HG03159 (cell line): Measurements from ENCODE around the gene SEPTIN10.

Experiments used
- ATAC-seq: cut with Tn5 transposase; IDR thresholded peaks from one replicate; pipeline ENCODE4 v1.9.1; 2021; ENCODE audit warnings: mild to moderate bottlenecking, moderate library complexity; ENCODE audit not compliant: unreplicated experiment

SEPTIN10 gene

GRCh38 chr2:109526442-109526970 lies 87.3 kb downstream of the SEPTIN10 start:
- ATAC-seq, result no peak

DNA sequence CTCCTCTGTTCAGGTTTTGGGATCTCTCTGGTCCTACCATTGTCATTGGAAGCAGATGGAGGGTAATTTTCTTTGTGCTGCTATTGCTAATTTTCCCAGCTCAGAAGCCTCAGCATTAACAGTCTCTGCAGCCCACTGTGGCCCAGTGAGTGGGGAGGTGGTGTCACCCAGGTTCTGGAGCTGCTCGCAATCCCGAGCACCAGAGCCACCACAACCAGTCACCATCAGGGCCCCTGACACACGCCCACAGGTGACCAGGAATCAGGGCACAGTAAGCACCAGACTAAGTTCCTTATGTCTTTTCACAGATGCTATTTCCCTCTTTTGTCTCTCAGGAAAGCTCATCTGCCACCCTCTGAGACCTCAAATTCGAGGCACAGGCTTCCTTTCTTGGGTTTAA lies 87.9 kb downstream of the SEPTIN10 start:
- no peak for ATAC-seq

- no peak for ATAC-seq
These were observed 90.0 kb downstream of the SEPTIN10 start for GRCh38 chr2:109523536-109524361.

- ATAC-seq, result no peak
These were observed 90.6 kb downstream of the SEPTIN10 start for GRCh38 chr2:109523121-109523520.

- ATAC-seq, result no peak
These were observed 91.7 kb downstream of the SEPTIN10 start for GRCh38 chr2:109522063-109522374.

DNA sequence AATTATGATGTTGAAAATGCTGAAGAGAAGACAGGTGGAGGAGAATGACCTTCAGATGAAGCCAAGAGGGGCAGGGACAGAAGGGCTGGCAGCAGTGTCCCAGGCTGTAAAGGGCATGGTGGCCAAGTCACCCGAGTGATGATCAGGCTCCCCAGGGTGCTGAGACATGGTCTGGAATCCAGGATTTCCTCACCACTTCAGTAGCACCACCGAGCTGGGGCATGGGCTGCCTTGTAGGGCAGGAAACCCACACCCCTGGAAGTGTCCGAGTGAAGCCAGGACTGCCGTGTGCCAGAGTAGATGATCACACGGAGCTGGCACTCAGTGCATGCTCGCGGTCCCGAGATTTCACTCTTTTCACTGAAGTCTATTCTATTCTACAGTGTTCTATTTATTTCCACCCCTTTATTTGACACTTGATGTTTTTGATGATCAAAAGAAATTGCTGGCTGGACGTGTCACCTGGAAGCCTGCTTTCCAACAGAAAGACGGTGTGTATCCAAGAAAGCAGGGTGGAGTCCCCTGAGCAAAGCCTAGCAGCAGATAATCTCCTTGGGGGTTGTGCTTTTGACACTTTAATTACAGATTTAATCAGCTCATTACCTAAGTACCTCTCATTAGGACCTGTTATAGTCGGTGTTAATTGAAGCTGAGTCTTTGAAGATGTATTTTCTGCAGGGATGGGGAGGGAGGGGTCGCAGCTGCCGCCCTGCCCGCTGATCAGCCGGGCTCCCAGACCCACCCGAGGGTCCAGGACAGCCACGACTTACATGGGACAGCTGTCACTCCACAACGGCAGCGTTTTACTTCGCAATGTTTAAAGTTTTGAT lies 92.3 kb downstream of the SEPTIN10 start:
- ATAC-seq, result no peak

DNA sequence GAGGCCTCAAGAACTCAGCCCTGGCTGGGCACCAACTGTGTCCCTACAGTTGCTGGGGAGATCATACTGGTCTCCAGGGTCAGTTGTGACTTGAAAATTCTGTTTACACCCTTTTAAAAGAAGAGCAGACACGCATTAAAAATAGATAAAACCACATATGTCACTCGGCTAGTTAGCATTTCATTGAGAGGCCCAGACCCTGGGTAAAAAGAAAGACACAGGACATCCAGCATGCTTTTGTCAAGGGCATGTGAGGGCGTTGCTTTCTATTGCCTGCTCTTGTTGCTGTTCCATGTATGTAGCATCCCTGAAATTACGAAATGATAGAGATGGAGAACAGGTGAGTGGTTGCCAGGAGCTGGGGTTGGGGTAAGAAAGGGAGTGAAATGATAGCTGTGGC lies 94.3 kb downstream of the SEPTIN10 start:
- ATAC-seq, result no peak

DNA sequence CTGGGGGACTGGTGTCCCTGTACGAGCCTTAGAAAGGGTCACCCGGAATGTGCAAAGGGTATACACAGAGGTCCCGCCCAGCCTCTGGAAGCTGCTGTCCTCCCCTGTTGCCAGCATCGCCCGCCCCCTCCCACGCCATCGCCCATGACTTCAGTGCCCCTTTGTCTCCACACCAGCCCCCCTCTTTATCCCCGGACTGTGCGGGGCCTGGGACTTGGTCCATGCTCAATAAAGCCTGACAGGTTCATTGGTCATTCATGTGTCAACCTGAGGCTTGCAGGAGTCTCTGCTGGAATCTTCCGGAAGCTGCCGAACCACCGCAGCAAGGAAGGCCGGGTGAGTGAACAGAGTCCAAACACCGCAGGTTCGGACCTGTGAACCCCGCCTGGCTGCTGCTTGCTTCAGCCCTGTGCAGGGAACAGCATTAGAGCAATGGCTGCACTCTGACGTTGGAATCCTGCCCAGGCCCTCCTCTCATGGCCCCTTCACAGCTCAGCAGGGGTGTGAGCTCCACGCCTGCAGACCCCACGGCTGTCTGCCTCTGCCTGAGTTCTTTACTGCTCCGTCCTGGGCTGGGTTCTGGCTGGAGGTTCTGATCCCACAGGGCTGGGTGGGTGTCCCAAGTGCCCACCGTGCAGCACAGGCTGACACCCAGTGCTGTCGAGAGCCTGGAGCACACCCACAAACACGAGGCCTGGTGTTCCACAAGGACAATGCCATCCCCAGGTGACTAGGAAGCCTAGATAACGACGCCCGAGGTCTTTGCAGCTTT lies 96.5 kb downstream of the SEPTIN10 start:
- no peak for ATAC-seq

GRCh38 chr2:109516445-109517117 lies 97.2 kb downstream of the SEPTIN10 start:
- ATAC-seq, result peak; percentile 36

DNA sequence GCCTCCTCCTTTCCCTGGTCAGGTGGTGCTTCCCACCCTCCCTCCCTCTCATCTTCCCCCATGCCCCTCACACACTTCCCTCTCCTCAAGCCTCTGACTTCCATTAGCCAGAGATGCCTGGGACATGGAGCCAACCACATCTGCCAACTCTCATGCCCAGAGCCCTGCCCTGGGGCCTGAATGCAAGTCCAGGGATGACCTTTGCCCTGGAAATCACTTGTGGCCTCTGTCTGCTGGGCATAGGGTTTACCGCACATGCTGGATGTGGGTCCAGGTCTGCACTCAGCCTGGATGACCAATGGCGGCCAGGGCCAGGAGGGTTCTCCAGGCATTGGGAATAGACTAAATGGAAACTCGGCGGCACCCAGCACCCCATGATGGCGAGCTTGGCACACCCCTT lies 98.9 kb downstream of the SEPTIN10 start:
- ATAC-seq, result no peak

DNA sequence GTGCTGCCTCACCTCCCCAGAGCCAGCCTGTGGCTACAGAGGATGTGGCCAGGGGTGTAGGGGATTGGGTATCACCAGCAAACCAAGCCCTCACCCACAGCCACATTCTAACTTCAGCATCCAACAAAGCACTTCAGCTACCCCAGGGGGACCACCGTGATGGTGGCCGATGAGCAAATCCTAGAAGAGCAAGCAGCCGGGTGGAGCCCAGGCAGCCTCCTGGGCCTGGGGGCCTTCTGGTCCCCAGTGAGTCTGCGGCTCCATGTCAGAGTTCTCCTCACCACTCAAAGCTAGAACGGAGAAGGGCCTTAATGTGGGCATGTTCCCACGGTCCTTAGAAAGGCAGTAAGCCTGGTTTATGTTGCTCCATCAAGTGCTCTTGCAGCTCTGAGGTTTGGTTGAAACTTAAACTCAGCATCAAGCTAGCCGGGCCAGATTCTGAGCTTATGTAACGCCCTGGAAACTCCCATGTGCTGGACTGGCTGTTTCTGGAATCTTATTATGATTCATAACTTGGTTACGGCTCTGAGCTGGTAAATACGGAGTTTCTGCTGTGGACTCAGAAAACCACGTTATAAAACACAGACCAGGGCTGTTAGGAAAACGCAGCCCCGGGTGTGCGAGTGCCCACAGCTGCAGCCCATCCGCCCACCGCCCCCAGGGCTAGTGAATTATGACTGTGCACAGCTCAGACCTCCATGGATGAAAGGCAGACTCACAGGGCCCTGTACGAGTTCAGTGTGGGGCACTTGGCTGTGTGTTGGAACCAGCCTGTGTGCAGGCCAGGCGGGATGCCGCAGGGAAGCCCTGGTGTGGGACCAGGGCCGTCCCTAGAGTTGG lies 99.8 kb downstream of the SEPTIN10 start:
- peak; percentile 51 for ATAC-seq

DNA sequence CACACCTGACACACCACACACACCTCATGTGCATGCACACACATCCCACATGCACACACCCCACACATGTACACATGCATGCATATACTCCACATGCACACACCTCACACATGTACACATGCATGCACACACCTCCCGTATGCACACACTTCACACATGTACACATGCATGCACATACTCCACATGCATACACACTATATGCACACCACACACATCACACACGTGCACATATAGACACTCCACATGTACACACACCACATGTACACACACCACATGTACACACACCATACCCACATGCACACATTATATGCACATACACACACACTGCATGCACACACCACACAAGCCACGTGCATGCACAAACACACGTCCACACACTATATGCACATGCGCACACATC lies 100.5 kb downstream of the SEPTIN10 start:
- ATAC-seq, result no peak

DNA sequence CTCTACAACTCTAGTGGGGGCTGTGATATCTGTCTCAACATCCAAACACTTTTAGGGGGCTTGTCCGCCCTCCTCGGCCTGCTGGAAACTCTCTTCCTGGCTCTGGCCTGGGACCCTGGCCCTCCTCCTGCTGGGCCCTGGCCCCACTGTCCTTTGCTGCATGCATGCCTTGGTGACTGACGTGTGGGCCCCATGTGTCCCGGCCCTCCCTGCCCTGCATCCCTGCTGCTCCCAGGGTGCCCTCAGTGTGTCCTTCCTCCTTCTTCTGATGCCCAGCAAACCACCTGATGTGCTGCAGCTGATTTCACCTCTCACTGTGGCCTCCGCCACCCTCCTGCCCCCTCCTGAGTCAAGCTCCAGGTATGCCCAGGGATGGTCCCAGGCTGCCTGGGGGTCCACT lies 101.7 kb downstream of the SEPTIN10 start:
- ATAC-seq, result no peak

DNA sequence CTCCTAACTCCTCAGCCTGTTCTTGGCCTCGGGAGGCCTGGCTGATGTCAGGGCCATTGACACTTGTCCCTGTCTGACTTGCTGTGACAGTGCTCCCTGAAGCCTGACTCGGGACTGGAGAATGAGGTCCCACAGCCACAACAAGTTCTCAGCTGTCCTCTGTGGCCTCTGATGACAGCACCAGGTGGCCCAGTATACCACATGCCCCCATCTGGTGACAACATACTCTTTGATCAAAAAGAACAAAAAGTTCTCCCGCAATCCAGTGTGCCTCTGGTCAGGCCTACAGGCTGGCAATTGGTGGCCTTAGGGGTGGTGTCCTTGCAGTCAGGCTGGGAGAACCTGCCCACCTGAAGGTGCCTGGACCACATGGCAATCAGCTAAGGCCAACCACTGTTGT lies 102.6 kb downstream of the SEPTIN10 start:
- ATAC-seq, result no peak

GRCh38 chr2:109510136-109511028 lies 103.4 kb downstream of the SEPTIN10 start:
- peak; percentile 46 for ATAC-seq

- no peak for ATAC-seq
These were observed 105.2 kb downstream of the SEPTIN10 start for GRCh38 chr2:109508556-109508955.

DNA sequence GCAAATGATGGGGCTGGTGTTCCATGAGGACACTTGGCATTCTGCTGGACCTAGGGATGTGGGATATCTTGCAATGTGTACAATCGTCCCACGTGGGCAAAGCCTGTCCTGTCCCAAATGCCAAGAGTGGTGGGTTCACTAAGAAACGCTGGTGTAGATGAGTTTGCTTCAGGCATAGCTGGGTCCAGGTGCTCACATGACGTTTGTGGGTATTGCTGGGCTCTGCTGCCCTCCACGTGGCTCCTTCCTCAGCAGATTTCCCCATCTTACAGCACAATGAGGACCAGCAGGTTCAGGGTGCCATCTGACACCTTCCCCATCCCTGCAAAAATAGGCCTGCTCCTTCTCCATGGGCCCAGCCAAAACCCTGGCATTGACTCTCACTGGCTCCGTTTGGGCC lies 105.9 kb downstream of the SEPTIN10 start:
- ATAC-seq, result no peak

DNA sequence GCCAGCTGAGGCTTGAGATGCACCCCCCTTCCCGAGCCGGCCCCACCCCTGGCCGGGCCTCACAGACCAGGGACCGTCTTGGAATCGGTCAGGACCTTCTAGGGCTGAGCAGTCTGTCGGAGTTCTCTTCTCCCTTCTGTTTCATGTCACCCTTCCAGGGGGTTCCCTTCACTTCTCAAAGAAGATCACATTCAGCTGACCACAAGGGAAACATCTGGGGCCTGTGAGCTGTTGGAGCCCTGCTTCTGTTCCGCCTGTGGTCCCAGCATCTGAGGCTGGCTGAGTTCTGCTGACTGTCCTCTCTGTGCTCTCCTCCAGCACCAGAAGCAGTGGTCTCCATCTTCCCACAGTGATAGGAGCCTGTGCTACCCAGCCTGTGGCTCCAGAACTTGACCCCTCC lies 106.5 kb downstream of the SEPTIN10 start:
- no peak for ATAC-seq

GRCh38 chr2:109503191-109503590 lies 110.6 kb downstream of the SEPTIN10 start:
- no peak for ATAC-seq
